Thyroid gland (tissue), 4 donors: ENCODE results near the gene ETNK2. TPM values are rescaled to one million over a fixed set of nuclear protein-coding genes. Genes with fewer than 3 reads are reported as not detected.

Experiments used
- DNase-seq, 2 donors: peaks; one replicate each; pipeline ENCODE4 v3.0.0-alpha.2; 2019
- H3K27ac ChIP-seq, 3 donors: fragments of 200-600 bp; sonication (generic); 1 replicate in 2 of 3; 2 replicates in 1 of 3; pipeline ENCODE4 v1.5.1; 2016 to 2019; ENCODE audit warnings: mild to moderate bottlenecking in 1 of 3, moderate library complexity in 1 of 3
- H3K27me3 ChIP-seq: fragments of 200-600 bp; sonication (generic); one replicate; pipeline ENCODE4 v1.5.1; 2019
- H3K36me3 ChIP-seq, 2 donors: fragments of 200-600 bp; sonication (generic); one replicate each; pipeline ENCODE4 v1.5.1; 2016 to 2019
- H3K4me1 ChIP-seq, 2 donors: fragments of 200-600 bp; sonication (generic); one replicate each; pipeline ENCODE4 v1.5.1; 2017 to 2019
- H3K4me3 ChIP-seq, 3 donors: fragments of 200-600 bp; sonication (generic); replicated peaks in 1 of 3; 1 replicate in 2 of 3; 2 replicates in 1 of 3; pipeline ENCODE4 v1.5.1; 2016; ENCODE audit warnings: mild to moderate bottlenecking in 1 of 3
- H3K9me3 ChIP-seq: fragments of 200-600 bp; sonication (generic); one replicate; pipeline ENCODE4 v1.5.1; 2017
- POLR2A ChIP-seq, 2 donors: fragments of 450-650 bp; IDR thresholded peaks; one replicate each; pipeline ENCODE4 v1.6.1; 2017; ENCODE audit warnings: antibody characterized with exemption in 2 of 2, mild to moderate bottlenecking in 2 of 2, moderate library complexity in 1 of 2
- WGBS, 2 donors: methylation state at CpG; one replicate each; pipeline ENCODE4 v1.1.5; 2017; 5-methylcytosine and 5-hydroxymethylcytosine counted together
- intact Hi-C: fragments of 100-400 bp; cut with DNase I; formaldehyde crosslinking; loops from one replicate; pipeline ENCODE4 v1.15.1; 2023
- total RNA-seq, 4 donors: library from RNA; depleted of rRNA; stranded (reverse); fragments of >200 nt; gene quantifications; one replicate each; pipeline ENCODE4 v1.2.3, GENCODE V29; 2016
- TF ChIP-seq, protein P1 (sequence below), 6 experiments: fragments of 200-600 bp in 3 of 6; fragments of 450-650 bp in 3 of 6; sonication (generic) in 3 of 6; IDR thresholded peaks; one replicate each; pipeline ENCODE4 v1.5.1; 2016 to 2019; ENCODE audit warnings: antibody characterized with exemption in 6 of 6, mild to moderate bottlenecking in 2 of 6, inconsistent platforms in 1 of 6, moderate library complexity in 1 of 6

Gene ETNK2
- total RNA-seq, 4 donors from 2014 or later, result 16.1 to 22.5 (median 21.0) TPM

DNA sequence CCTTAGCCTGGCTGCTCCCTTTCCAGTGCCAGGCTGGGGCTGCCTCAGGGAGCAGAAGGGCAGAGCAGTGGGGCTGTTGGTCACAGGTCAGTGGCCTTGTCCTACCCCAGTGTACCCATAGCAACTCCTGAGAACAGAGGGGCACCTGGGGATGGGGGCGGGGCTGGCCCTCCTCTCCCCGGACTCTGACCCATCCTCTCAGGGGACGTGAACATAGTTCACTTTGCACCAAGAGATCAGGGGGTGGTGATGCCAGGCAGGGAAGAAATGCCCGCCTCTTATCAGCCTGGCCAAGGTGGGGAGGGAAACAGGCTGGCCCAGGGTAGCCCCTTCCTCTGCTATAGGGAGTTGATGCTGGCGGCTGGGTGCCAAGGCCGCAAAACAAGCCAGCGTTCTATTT is 4.9 kb downstream of the ETNK2 start:
- Histone ChIP-seq H3K36me3 (no peaks in the 10 kb centered on the region), H3K4me1 (peaks cover 6 to 14% of the 10 kb centered on the region in 2 donors), H3K9me3 (no peaks in the 10 kb centered on the region), H3K4me3 (no peak overlapping the region), H3K27ac (no peak overlapping the region), H3K27me3 (no peaks in the 10 kb centered on the region)
- DNase-seq, result no peak
- intact Hi-C loops, result loop anchor here (10.0 kb wide), 1 partner anchor 352 kb away; the partner anchor contains the start of genes ZBED6 and ZC3H11A
- whole genome bisulfite sequencing, 2 donors, result 84 to 93% methylated on average over 2 to 7 of the region's 7 CpGs
- TF ChIP-seq, protein P1, sequence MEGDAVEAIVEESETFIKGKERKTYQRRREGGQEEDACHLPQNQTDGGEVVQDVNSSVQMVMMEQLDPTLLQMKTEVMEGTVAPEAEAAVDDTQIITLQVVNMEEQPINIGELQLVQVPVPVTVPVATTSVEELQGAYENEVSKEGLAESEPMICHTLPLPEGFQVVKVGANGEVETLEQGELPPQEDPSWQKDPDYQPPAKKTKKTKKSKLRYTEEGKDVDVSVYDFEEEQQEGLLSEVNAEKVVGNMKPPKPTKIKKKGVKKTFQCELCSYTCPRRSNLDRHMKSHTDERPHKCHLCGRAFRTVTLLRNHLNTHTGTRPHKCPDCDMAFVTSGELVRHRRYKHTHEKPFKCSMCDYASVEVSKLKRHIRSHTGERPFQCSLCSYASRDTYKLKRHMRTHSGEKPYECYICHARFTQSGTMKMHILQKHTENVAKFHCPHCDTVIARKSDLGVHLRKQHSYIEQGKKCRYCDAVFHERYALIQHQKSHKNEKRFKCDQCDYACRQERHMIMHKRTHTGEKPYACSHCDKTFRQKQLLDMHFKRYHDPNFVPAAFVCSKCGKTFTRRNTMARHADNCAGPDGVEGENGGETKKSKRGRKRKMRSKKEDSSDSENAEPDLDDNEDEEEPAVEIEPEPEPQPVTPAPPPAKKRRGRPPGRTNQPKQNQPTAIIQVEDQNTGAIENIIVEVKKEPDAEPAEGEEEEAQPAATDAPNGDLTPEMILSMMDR (IDR thresholded peaks at IDR 0.05), result no peak
- TF ChIP-seq POLR2A (IDR thresholded peaks at IDR 0.05), result no peak

DNA sequence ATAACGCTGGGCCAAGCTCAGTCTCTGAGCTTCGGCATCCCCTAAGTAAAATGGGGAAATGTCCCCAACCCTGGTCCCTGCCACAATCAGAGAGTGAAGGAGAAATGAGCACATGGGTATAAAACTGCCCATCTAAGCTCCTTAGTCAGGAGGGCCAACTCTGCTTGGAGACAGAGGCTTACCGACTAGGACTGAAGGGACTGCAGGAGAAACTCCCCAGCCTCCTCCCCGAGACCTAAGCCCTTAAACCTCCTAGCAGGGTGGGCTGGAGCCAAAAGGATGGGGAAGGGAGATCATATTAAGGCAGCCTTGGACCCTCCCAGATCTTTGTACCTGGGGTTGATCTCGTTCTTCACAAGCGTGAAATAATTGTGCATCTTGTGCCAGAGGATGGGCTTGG is 5.5 kb downstream of the ETNK2 start:
- H3K4me3 ChIP-seq, result no peak overlapping the region
- H3K36me3 ChIP-seq, result no peaks in the 10 kb centered on the region
- DNase-seq, result no peak
- intact Hi-C loops, result loop anchor here (10.0 kb wide), 1 partner anchor 352 kb away; the partner anchor contains the start of genes ZBED6 and ZC3H11A
- no peak overlapping the region for H3K27ac ChIP-seq
- H3K27me3 ChIP-seq, result no peaks in the 10 kb centered on the region
- H3K9me3 ChIP-seq, result no peaks in the 10 kb centered on the region
- H3K4me1 ChIP-seq, result peaks cover 6 to 13% of the 10 kb centered on the region in 2 donors
- 90 to 92% methylated on average over 6 of the region's 6 CpGs for WGBS, 2 donors
- TF ChIP-seq, protein P1 (IDR thresholded peaks at IDR 0.05), result no peak
- no peak for TF ChIP-seq POLR2A (IDR thresholded peaks at IDR 0.05)

DNA sequence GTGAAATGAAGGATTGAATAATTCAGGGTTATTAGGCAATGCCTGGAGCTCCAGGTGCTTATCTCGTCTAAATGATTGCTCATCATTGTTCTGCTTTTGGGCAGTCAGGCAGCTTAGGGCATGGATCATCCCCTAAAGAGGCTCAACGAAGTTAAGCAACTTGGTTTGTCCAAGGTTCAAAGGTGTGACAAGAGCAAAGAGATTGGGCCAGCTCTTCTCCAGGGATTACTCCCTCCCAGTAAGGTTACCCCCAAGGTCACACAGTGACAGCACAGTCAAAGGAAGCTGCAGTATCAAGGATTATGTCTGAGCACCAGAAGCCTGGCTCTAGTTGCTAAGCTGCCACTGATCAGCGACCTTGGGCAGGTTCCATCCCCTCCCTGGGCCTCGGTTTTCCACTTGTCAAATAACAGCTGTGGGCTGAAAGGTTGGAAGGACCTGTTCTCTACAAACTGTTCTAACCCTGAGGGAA is 6.8 kb downstream of the ETNK2 start:
- Histone ChIP-seq H3K36me3 (no peaks in the 10 kb centered on the region), H3K4me1 (peaks cover 0 to under 1% of the 10 kb centered on the region in 2 donors), H3K27ac (no peak overlapping the region), H3K4me3 (no peak overlapping the region), H3K9me3 (no peaks in the 10 kb centered on the region), H3K27me3 (no peaks in the 10 kb centered on the region)
- TF ChIP-seq POLR2A (IDR thresholded peaks at IDR 0.05), result no peak
- TF ChIP-seq, protein P1 (IDR thresholded peaks at IDR 0.05), result no peak
- WGBS, 2 donors, result 77 to 79% methylated on average over 3 to 4 of the region's 4 CpGs
- DNase-seq, result no peak
- intact Hi-C loops, result loop anchor here (10.0 kb wide), 1 partner anchor 350 kb away; the partner anchor contains the start of genes ZBED6 and ZC3H11A

DNA sequence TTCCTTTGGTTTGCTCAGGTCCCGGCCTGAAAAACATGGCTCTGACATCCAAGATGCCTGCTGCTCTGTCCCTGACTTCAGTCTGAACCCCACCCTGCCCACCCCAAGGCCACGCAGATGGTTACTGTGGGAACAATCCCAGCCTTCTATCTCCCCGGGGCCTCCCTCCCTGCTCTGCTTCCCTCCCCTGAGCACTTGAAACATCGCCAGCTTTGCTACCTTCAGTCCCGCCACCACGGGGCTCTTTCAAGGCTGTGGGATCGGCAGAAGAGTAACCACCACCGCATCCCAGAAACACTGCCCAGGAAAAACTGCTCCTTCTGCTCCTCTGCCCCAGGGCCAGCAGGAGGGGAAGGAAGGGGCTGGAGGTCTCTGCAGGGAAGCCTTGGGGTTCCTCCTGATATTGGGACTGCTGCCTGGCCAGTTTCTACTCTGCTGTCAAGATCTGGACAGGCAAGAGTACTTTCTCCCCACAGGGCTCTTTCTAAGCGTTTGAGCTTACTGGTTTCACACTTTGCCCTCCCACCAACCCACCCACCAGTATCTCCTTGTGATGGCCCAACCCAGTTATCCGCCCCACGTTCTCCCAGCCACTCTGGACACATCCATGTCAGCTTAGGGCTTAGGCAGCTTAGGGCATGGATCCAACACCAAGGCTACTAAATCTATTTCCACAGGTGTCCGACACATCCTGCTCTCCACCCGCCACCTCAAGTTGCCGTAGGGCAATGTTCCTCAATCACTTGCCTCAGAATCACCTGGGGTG is 8.4 kb downstream of the ETNK2 start:
- 81 to 83% methylated on average over 14 of the region's 14 CpGs for WGBS, 2 donors
- H3K9me3 ChIP-seq, result no peaks in the 10 kb centered on the region
- H3K27me3 ChIP-seq, result no peaks in the 10 kb centered on the region
- TF ChIP-seq POLR2A (IDR thresholded peaks at IDR 0.05), result no peak
- TF ChIP-seq, protein P1 (IDR thresholded peaks at IDR 0.05), result no peak
- H3K36me3 ChIP-seq, result no peaks in the 10 kb centered on the region
- DNase-seq, result no peak
- intact Hi-C loops, result loop anchor here (10.0 kb wide), 1 partner anchor 349 kb away; the partner anchor contains the start of genes ZBED6 and ZC3H11A
- H3K27ac ChIP-seq, result no peak overlapping the region
- H3K4me1 ChIP-seq, result no peaks in the 10 kb centered on the region
- H3K4me3 ChIP-seq, result no peak overlapping the region
